D721Med (cell line): Measurements from ENCODE around the gene DCST1.

Experiments used
- DNase-seq: peaks from one replicate; pipeline ENCODE4 v3.0.0; 2011; ENCODE audit warnings: low spot score; ENCODE audit not compliant: insufficient read length
- FAIRE-seq: peaks from 2 replicates; lab custom pipeline; 2011; peaks lifted over from hg19 to GRCh38; lab: Jason Lieb, UNC
- TF ChIP-seq, protein P1 (sequence below): IDR thresholded peaks from 2 replicates; pipeline ENCODE4 v1.5.1; 2012; ENCODE audit warnings: mild to moderate bottlenecking, control low read depth; ENCODE audit not compliant: insufficient read depth; ENCODE audit errors: missing control alignments

The DCST1 gene

DNA sequence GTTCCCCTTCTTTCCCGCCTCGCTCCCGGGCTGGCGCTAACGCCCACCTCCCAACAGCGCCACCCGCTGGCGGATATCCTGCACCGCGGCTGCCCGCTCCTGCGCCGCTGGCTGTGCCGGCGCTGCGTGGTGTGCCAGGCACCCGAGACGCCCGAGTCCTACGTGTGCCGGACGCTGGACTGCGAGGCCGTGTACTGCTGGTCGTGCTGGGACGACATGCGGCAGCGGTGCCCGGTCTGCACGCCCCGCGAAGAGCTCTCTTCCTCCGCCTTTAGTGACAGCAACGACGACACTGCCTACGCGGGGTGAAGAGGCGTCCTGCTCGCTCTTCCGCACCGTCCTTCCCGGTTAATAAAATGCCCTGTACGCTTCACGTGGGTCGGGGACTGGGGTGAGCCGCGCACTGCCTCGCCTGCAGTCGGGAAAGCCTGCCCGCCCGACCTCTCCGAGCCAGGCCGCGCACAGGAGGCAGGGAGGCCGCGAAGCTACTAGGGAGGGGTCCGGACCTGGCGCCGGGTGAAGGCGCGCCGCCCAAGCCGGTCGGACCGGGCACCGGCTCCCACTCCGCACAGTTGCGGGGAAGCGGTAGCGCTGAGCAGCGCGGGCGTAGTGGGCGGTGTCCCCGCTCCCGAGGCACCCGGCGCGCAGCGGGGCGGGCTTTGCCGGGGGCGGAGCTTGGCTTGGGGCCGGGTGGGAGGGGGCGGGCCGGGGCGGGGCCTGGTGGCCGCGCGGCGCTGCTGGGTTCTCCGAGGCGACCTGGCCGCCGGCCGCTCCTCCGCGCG is 17.1 kb downstream of the DCST1 start, which contains the start of gene ADAM15:
TSS of gene ADAM15 (plus strand) at position 757 of the 782 bp plus-strand sequence. CDS start 71 bp downstream, outside the sequence.
- DNase-seq (peak; percentile 100), FAIRE-seq (no peak)

GRCh38 chr1:155051342-155051776 is 17.7 kb downstream of the DCST1 start:
- DNase-seq (no peak), FAIRE-seq (no peak)
- TF ChIP-seq, protein P1, sequence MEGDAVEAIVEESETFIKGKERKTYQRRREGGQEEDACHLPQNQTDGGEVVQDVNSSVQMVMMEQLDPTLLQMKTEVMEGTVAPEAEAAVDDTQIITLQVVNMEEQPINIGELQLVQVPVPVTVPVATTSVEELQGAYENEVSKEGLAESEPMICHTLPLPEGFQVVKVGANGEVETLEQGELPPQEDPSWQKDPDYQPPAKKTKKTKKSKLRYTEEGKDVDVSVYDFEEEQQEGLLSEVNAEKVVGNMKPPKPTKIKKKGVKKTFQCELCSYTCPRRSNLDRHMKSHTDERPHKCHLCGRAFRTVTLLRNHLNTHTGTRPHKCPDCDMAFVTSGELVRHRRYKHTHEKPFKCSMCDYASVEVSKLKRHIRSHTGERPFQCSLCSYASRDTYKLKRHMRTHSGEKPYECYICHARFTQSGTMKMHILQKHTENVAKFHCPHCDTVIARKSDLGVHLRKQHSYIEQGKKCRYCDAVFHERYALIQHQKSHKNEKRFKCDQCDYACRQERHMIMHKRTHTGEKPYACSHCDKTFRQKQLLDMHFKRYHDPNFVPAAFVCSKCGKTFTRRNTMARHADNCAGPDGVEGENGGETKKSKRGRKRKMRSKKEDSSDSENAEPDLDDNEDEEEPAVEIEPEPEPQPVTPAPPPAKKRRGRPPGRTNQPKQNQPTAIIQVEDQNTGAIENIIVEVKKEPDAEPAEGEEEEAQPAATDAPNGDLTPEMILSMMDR, result no peak

More for the DNA sequence above, 17.1 kb downstream of the DCST1 start, which contains the start of gene ADAM15:
- TF ChIP-seq, protein P1, result peak; percentile 82

DNA sequence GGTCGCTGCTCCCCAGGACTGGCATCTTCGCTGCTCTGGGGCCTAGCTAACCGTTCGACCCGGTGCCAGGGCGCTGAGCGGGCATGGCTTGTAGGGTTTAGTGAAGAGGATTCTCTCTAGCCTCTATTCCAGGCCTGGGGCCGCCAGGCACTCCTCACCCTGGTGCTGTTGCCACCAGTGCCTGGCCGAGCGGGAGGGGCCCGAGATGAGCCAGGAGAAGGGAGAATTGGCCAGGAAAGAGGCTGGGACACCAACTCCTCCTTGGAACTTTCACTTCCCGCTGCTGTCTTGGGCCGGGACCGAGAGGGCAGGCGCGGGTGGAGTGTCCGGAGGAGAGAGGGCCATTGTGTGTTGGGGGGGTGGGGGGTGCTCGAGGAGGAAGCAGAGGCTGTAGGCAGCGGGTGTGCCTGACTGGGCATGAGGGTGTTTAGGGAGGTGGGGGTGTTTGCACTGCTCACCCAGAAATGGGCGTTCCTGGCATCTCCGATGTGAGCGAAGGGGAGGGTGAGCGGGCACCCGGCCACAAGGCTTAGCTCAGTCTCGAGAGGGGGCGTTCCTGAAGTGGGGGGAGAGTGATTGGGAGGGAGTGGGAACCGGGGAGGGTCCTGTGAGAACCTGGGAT is 18.3 kb downstream of the DCST1 start:
- FAIRE-seq (no peak), DNase-seq (no peak)
- TF ChIP-seq, protein P1, result no peak

- TF ChIP-seq, protein P1, result peak; percentile 41
- FAIRE-seq (no peak), DNase-seq (no peak)
These were observed 19.1 kb downstream of the DCST1 start for GRCh38 chr1:155052439-155053395.

- TF ChIP-seq, protein P1, result no peak
- FAIRE-seq (no peak), DNase-seq (no peak)
These were observed 20.0 kb downstream of the DCST1 start for GRCh38 chr1:155053531-155054105.

GRCh38 chr1:155057104-155057503 is 23.5 kb downstream of the DCST1 start:
- DNase-seq (no peak), FAIRE-seq (no peak)
- TF ChIP-seq, protein P1, result no peak
